DMS 273 (cell line): Measurements from ENCODE around the gene PCIF1.
"Not testable (repeated sequence)": the region's sequence is repeated elsewhere in the genome, so short reads cannot be mapped to it uniquely, and the experiment has no call there.

Experiments
- DNase-seq: peaks from one replicate; lab custom pipeline; 2025; ENCODE audit not compliant: unreplicated experiment; lab: John Stamatoyannopoulos, UW

Gene PCIF1

DNA sequence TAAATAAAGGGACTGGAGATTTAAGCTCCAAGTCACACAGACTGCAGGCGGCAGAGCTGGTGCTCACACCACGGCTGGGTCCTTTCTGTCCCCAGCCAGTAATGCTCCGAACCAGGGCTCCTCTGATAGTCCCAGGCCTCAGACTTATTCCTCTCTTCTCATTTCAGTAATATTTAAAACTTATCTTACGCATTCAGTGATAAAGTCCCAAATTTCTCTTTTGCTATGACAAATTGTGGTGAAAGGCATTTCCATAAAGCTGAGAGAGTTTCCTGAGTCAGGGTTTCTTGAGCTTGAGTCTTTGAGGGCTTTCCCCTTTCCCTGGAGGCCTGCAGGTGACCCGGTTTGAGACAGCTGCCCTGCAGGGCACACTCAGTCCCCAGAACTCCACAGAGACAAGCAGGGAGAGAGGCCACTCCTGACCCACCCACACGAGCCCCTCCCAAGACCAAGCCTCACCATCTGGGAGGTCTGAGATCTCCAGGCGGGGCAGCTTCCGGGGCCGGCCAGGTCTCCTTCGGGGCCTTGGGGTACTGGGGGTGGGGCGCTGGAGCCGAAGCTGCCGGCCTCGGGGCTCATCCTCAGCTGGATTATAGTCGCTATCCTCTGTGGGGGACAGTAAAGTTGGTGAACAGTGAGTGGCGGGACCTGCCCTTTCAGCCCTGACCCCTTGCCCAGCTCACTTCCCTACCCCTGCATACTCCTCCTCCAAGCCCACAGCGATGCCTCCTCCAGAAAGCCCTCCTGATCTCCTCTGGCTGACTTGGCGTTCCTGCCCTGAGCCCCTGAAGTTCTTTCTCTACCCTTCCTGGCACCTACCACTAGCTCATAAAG lies 30.9 kb downstream of the PCIF1 start:
- DNase-seq, result no peak

DNA sequence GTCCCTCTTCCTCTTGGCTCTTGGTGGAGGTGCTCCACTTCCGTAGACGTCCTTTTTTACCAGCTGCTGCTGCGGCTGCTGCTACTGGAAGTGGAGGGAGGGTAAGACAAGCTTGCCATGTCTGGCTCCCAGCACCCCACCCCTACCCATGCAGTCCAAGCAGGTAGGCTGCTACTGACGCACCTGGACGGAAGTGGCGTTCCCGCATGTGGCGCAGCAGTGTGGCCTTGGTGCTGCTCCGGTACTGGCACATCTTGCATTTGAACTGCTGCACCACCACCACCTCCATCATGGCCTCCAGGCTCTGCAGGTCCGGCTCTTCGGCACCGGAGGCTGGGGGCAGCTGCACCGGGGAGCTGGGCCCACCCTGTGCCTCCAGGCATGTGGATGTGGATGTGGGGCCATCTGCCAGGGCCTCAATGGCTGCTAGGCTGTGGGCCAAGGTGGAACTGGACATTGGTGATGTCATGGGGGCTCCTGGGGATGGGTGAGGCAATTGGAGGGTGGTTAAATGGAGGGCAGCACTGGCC lies 33.1 kb downstream of the PCIF1 start:
- no peak for DNase-seq

DNA sequence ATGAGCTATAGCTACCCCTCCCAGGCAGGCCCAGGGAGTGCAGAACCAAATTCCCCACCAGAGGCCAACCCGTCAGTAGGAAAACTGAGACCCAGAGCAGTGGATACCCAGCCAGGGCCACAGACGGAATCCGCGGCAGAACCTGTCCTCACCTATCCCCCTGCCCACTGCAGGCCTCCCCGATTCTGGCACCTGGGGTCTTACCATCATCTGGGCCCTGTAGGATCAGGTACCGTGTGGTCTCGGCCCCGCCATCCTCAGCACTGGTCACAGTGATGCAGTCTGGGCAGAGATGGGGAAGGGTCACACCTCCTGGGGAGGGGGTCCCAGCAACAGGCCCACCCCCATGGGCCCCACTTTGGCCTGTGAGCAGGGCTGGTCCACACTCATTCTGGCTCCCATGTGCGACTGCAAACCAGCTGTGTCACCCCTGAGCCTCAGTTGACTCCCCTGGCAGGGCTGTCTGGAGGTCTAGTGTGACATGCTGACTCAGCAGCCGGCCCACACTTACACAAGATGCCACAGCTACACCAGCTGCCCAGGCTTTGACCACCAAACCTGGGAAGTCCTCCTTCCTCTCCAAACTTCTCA lies 33.7 kb downstream of the PCIF1 start:
- no peak for DNase-seq

DNA sequence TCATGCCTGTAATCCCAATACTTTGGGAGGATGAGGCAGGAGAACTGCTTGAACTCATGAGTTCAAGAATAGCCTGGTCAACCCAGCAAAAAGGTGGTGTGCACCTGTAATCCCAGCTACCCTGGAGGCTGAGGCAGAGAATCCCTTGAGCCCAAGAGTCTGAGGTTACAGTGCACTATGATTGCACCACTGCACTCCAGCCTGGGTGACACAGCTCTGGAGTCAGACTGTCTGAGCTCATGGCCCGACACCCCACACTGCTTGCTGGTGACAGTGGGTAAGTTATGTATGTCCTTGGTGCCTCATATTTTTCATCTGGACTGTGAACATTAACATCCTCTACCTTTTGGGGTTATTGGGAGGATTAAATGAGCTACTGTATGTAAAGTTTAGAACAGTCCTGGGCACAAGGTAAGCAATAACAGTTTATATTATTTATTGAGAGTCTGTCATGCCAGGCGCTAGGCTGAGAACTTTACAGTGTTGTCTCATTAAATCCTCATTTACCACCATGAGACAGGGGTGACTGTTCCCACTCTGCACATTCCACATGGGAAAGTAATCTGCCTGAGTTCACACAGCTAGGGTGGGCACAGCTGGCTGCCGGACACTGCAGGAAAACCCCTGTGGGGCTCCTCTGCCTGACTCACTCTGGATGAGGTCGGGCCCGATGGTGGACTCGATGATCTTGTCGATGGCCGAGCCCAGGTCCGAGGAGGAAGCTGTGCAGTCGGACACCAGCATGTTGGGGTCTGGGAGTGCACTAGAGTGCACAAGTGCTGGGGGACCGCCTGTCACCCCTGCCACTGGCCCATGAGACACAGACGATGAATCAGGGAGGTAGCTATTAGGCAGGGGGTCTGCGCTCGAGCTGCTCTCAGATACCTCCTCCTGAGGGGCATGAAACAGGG lies 34.6 kb downstream of the PCIF1 start:
- no peak for DNase-seq

DNA sequence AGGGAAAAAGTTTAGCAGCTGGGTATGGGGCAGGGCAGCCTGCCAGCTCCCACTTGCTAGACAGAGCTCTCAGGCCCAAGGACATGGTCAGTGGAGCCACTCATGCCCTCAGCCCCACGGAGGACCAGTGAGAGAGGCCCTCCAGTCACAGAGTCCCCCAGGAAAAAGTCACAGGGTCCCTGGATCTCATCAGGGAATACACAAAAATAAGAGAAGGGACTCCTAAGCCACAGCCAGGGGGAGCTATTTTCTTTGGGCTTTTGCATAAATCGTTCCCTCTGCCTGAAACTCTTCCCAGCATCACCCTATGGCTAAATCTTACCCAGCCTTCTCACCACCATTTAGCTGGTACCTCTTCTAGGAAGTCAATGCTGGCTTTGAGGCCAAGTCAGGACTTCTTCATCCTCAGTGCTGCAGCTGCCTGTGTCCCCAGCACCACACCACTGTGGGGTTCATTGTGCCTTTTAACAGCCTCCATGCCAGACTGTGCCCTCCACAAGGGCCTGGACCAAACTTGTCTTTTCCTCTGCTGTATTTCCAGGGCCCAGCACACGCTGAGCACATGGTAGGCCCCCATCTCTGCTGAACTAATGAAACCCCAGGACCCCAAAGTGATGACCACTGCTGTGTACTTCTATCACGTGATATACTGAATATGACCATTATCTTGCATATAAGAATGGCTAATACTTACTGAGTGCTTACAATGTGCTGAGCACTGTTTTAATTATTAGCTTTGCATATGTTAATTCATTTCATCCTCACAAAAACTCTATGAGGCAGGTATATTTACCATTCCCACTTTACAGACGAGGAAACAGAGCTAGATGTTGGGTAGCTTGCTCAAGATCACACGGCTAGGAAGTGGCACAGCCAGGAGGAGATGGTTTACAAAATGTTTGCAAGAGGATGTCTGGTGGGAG lies 35.5 kb downstream of the PCIF1 start:
- peak; percentile 90 for DNase-seq

DNA sequence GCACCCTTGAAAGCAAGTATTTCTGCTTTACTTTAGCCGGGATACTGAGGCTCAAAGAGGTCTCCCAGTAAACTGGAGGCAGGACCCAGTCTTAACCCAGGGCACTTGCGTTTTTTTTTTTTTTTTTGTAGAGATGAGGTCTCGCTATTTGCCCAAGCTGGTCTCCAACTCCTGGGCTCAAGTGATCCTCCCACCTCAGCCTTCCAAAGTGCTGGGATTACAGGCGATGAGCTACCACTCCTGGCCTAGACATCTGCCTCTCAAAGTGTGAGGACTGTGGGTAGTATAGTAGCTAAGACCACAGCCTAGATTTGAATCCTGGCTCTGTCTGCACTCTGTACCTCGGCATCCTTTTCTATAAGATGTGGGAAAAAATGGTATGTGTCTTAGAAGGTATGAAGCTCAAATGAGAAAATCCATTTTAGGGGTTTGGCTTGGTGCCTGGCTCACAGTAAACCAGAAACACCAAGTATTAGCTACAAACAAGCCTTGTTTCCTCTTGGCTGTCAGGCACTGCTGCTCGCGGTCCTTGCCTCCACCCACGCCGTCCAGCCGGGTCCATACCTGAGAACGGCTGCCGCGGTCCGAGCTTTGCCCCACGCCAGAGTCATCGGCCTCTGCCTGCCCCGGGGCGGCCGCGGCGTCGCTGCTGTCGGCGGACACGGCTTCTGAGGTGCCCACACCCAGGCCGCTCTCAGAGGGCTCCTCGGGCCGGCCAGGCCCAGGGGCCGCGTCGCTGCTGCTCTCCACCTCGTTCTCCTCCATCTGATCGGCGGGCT lies 36.4 kb downstream of the PCIF1 start:
- peak; percentile 66 for DNase-seq

DNA sequence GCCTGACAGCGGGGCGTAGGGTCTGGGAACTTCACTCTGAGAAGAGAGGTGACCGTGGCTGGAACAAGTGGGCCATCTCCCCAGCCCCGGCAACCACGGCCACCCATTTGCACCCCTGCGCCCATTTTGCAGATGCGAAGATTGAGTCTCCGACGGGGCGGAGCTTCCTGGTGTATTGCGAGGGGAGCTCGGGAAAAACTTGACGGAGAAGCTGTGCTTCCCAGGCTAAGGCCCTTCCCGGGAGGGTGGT lies 36.9 kb downstream of the PCIF1 start:
- no peak for DNase-seq

DNA sequence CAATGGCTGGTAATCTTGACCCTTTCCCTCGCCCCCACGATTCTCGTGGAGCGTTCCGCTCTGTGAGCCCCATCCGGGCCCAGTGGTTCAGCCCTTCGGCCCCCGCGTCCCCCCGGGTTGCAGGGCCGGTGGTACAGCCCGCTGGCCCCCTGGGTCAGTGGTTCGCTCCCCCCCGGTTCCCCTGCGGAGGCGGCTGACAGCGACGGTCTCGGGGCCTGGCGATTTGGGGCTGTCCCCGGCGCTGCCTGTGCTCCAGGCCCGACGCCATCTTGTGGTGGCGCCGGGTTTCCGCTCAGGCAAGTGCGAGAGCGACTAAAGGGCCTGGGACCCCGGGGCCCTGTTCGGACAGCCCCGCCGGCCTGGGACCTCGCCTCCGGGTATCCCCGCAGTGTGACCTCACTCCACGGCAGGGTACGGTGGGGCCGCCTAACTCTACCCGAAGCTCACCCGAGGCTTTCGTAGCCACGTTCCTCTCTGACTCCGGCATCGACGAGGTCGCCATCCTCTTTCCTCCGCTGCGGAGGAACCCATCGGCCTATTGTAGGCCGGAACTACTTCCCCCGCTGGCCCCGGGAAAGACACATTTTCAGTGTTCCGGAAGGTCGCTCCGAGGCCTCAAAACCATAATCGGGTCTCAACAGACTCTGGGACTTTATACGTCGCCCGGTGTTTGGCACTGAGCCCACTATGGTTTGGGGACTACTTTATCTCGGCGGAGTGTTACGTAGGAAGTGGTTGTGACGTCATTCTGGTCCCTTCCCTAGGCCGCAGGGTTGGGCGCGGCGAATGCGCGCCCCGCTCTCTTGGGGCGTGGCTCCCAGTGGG lies 37.4 kb downstream of the PCIF1 start, which contains the start of gene ZNF335:
Gene ZNF335 (minus strand): TSS at position 529 of the 825 bp plus-strand sequence. CDS start 793 bp downstream, outside the sequence.
- peak; percentile 98 for DNase-seq

DNA sequence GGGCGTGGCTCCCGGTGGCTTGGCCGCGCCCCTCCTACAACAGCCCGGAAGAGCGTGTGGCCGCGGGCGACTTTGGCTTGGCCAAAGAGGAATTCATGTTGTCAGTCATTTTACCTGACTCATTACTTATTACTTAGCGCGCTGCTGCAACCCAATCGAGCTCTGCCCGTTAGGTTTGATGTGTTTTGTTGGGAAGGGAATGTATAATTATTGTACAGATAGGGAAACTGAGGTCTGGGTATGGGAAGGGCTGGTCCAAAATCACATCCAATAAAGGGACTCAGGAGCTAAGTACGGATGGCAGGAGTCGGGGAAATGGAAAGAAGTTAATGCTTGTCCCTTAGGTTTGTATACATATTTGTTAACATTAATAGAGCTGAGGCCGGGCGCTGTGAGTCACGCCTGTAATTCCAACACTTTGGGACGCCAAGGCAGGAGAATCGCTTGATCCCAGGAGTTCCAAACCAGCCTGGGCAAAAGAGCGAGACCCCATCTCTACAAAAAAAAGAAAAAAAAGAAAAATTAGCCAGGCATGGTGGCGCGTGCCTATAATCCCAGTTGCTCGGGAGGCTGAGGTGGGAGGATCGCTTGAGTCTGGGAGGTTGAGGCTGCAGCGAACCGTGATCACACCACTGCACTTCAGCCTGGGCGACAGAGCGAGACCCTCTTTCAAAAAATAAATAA lies 38.2 kb downstream of the PCIF1 start:
- DNase-seq, result no peak

DNA sequence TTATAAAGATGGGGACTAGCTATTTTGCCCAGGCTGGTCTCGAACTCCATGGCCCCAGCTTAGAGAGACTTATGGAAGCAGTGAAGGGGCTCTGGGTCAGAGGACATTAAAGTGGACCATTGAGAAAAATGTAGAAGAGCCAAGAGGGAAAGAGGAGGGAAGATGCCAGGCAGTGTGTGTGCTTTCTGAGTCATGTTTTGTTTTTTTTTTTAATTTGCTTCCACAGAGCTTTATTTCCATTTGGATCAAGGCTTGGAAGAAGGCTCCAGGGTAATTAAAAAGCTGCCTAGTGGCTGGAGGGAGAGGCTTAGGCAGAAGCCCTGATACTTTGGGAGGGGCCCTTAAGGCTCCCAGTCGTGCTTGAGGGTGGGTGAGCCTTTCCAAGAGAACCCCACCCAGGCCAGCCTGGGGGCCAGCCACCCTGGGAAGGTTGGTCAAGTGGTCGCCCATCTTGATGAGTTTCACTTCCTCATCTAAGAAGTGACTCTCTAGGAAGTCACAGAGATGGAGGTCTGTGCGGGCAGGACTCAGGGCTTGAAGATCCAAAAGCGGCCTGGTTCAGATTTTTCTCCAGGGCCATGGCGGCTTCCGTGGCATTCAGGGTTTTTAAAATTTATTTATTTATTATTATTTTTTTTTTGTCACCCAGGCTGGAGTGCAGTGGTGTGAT lies 40.5 kb downstream of the PCIF1 start:
- no peak for DNase-seq

DNA sequence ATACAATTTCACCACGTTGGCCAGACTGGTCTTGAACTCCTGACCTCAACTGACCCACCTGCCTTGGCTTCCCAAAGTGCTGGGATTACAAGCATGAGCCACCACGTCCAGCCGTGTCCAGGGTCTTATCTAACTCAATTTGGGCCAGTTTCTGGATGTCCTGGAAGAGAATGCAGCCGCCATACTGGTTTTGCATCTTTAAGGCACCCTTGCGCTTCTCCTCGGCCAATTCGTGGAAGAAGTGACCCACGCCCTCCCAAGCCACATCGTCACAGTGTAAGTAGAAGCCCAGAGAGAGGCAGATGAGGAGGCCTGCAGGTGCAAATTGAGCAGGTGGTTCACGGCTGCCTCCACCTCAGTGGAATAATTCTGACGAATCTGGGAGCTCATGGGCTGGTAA lies 41.2 kb downstream of the PCIF1 start:
- DNase-seq, result no peak

DNA sequence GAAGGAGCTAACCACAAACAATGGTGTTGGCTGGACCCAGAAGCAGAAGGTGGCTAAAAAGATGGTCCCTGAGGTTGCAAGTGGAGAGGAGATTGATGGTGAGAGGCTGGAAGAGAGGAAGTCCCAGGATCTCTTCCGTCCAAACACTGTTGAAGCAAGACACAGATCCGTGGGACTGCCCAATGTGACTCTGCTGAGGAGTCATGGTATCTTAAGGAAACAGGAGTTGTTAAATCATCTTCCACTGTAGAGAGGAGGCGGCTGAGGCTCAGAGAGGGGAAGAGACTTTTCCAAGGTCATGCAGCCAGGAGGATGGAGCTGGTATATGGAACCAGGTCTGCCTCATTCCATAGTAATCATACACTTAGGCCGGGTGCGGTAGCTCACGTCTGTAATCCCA lies 41.6 kb downstream of the PCIF1 start:
- no peak for DNase-seq

DNA sequence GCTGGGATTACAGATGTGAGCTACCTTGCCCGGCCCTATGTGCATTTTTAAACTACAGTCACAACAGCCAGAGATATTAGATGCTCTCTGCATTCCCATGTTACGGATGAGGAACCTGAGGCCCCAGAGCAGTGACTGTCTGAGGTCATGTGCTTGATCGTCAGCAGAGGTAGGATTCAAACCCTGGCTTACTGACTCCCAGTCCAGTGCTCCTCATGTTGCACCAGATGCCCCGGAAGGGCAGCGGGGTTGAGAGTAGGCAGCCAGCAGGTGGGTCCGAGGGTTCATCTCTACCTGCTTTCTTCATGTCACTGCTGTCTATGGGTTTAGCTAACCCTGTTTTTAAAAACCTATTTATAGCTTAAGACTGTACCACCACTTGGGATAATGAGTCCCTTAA lies 46.8 kb downstream of the PCIF1 start:
- DNase-seq, result no peak

DNA sequence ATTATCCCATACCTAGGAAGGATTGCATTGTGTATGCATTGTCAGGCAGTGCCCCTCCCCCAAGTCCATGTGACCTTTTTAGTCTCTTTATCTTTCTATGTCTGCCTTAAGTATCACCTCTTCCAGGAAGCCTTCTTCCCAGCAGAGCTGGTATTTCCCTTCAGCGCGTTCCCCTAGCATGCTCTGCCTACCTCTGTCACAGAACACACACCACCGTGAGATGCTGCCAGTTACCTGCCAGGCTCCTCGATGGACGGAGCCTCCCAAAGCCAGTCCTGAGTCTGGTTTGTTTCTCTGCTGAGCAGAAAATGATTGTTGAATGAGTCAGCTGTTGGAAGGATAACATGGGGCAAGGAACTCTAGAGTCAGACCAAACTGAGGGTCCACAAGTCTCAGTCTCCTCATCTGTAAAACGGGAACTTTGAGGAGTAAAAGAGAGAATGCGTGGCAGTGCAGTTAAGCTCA lies 48.8 kb downstream of the PCIF1 start:
- no peak for DNase-seq

DNA sequence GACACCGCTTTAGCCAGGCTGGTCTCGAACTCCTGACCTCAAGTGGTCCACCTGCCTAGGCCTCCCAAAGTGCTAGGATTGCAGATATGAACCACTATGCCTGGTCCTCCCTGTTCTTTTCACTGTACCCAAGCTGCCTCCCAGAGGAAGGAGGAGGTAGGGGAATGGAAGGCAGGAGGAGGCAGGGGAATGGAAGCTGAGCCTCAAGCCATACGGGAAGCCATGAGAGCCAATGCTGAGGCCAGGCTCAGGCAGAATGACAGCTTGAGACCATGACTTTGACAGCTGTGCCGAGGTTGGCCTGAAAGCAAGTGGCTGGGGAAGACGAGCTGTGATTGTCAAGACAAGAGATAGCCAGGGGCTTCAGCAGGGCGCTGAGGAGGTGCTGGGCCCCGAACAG lies 51.1 kb downstream of the PCIF1 start:
- DNase-seq, result peak; percentile 79

DNA sequence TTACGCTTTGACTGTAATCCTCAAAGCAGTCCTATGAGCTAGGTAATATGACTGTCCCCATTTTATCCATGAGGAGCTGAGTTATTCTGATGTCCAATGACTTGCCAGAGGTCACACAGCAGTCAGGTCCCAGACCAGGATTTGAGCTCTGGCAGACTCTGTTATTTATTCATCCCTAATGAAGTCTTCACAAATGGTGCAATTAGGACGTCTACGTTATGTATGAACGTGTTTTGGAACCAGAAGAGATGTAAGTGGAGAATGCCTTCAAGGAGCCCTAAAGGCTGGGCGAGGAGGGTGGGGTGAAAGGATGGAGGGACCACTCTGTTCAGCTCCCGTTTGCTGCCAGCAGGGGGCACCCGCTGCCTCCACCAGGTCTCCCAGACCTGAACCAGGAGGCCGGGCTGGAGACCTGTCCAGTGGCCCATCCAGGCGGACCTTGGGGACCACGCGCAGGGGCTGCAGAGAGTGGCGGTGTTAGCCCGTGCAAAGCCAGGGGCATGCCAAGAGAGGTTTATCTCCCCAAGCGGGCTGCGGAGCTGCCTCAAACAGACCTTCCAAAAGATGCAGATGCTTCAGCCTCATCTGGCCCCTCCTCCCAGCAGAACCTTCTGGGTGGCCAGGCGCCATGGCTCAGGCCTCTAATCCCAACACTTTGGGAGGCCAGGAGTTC lies 52.8 kb downstream of the PCIF1 start:
- peak; percentile 85 for DNase-seq

DNA sequence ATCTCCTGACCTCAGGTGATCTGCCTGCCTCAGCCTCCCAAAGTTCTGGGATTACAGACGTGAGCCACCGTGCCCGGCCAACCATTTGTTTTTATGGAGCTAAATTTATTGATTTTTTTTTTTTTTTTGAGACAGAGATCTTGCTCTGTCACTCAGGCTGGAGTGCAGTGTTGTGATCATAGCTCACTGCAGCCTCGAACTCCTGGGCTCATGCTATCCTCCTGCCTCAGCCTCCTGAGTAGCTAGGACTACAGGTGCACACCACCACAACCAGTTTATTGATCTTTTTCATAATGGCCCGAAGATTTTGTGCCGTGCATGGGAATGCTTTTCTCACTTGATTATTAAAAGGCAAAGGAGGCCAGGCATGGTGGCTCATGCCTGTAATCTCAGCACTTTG lies 54.3 kb downstream of the PCIF1 start:
- not testable (repeated sequence) for DNase-seq
